Erythroblast (primary cell): ENCODE data around the gene RBL1.

ENCODE experiments used
- GATA1 ChIP-seq: IDR thresholded peaks from 2 replicates; pipeline ENCODE4 v1.6.1; 2011; ENCODE audit warnings: low read depth, mild to moderate bottlenecking, control low read depth, low read length, moderate library complexity
- POLR2A ChIP-seq: IDR thresholded peaks from 2 replicates; pipeline ENCODE4 v1.6.1; 2011; ENCODE audit warnings: mild to moderate bottlenecking, low read length

DNA sequence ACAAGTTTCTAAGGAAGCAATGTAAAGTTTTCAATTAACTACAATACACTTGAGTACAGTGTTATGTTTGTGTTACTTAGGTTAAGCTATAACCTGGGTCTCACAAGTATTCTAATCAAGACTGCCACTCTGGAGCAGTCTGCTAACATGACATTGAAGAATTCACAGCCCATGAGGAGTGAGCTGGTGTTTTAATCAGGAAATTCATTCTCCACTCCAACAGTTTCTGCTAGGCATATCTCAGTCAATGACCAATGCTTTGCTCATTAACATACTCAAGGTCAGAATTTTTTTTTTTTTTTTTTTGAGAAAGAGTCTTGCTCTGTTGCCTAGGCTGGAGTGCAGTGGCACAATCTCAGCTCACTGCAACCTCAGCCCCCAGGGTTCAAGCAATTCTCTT, 84.7 kb downstream of the RBL1 start:
- TF ChIP-seq POLR2A, result no peak
- no peak for TF ChIP-seq GATA1
